KG1 (cell line): ENCODE measurements around the gene ANGPTL2.
A peak's percentile ranks its signal among the peaks of the same experiment; 100 is the strongest.

Source experiments
- DNase-seq: peaks from one replicate; lab custom pipeline; 2025; lab: John Stamatoyannopoulos, UW

Gene ANGPTL2

DNA sequence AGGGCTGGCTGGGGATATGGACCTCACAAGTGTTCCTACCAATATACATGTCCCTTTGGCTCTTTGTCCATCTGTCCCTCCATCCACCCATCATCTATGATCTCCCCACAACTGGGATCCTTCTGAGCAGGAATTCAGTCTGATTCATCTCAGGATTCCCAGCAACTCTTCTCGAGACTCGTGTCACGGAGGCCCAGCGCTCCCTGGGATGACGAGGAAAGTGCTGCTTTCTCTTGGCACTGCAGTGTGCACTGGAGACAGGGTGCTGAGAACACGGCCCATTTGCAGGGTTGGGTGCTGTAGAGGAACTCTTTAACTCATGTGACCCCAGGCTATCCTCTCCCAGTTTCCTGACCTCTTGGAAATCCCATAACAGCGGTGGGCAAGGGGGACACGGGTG lies 72.9 kb downstream of the ANGPTL2 start:
- DNase-seq, result no peak

DNA sequence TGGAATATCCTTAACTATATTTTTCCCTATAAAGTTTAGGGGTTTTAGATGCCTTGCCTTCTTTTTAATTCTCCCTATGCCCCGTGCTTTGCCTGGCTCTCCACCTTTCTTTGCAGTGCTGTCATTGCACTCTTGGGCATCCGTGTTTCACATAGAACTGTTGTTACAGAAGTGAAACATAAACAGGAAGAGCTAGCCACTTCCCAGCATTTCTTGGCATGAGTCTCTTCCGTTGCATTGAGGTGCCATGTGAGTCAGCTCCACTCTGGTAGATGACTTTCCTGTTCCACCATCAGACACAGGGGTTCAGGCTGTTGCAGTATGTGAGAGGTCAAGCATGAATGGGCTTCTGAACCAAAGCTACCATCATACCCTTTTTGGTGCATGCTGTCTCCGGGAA lies 73.4 kb downstream of the ANGPTL2 start:
- peak; percentile 3 for DNase-seq

DNA sequence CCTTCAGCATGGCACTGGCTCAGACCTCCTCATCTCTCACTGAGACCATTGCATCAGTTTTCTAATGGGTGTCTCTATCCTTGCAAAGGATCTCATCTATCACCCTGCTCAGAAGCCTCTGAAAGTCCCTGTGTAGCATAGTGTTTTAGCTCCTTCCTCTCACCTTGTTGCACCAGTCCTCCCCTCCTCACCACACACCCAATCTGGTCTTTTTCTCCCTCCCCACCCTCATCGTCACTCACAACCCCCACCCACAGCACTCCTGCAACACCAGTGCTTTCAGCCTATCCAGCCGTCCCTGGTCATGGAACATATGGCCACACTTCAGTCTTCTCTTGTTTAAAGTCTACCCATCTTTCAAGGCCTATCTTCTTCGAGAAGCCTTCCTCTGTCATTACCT lies 74.5 kb downstream of the ANGPTL2 start:
- DNase-seq, result no peak

DNA sequence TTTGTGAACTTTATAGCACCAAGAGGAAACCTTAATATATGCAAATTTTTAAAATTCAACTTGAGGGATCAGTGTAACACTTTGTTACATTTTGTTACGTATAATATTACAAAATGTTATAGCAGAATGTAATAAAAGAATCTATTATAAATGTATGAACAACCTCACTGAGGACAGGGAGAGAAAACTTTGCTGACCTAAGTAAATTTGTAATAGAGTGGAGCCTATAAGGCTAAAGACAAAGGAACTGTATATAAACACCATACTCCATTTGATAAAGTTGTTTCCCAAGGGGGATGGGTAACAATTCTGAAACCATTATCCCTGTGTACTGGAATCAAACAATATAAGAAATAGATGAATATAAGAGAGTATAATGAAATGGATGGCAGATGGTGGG lies 77.3 kb downstream of the ANGPTL2 start:
- no peak for DNase-seq

DNA sequence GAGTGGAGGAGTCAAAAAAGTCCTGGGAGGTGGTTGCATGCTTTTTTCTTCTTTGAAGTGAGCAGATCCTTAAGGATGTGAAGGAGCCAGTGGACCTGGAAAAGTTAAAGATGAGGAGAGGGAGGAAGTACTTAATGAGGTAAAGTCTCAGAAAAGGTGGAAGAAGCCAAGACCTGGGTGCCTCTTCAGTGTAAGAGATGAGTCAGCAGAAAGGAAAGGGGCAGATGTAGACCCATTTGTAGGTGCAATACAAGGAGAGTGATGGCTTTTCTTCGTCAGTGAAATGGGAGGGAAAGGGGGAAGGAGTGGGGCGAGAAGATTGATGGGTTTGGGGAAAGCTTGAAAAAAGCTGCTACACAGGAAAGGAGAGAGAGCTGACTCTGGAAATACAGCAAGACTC lies 82.9 kb downstream of the ANGPTL2 start:
- DNase-seq, result no peak

DNA sequence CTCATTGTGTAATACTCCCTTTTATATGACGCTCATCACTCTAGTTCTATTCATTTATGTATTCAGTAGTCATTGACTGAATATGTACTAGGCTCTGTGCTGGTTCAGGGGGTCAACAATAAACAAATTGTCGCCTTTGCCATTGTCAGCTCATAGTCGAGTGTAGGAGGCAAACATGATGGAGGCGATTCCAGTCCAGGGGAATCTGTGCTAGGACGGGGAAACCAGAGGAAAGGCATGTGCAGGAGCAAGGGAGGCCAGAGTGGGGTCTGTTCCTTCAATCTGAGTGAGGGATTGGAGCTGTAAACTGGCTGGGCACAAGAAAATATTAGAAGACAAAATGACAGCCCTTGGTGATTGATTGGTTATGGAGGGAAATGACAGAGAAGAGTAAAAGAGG lies 83.9 kb downstream of the ANGPTL2 start:
- no peak for DNase-seq
